GM12891 (cell line): ENCODE results near the gene ITGA1.

Experiments
- POLR2A ChIP-seq: IDR thresholded peaks from 2 replicates; pipeline ENCODE4 v1.6.1; 2011; ENCODE audit warnings: low read depth, low read length, control low read depth
- POLR2AphosphoS5 ChIP-seq: IDR thresholded peaks from 2 replicates; pipeline ENCODE4 v1.6.1; 2011; ENCODE audit warnings: low read depth, low read length, control low read depth
- POU2F2 ChIP-seq: IDR thresholded peaks from 2 replicates; pipeline ENCODE4 v1.6.1; 2011; ENCODE audit warnings: low read depth, mild to moderate bottlenecking, control low read depth, low read length, moderate library complexity
- TAF1 ChIP-seq: IDR thresholded peaks from 2 replicates; pipeline ENCODE4 v1.6.1; 2011; ENCODE audit warnings: low read depth, low read length, control low read depth

DNA sequence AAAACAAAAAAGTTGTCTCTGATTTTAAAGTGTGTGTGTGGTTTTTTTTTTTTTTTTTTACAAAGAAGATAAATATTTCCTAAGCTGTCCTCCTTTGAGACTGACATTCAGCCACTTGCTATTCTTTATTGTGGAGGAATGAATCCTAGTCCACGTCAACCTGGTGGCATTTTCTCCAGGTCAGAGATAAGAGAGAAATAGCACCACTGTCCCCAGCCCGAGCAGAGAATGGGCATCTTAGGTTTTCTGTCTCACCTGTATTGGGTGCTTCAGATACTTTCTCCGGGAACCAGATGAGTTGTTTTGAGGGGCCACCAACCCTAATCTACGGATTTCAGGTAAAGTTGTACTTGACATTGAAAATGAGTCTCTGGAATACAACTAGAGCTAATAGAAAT is 202.8 kb downstream of the ITGA1 start:
- no peak for TF ChIP-seq TAF1
- no peak for TF ChIP-seq POLR2A
- TF ChIP-seq POLR2AphosphoS5, result no peak
- TF ChIP-seq POU2F2, result no peak
